Gastroesophageal sphincter (tissue), 3 donors: ENCODE results near the gene KYAT1.

Experiments
- CTCF ChIP-seq, 4 experiments: fragments of 200-600 bp in 2 of 4; fragments of 450-650 bp in 2 of 4; sonication (generic) in 1 of 4; IDR thresholded peaks; one replicate each; pipeline ENCODE4 v1.5.1; 2017 to 2019; ENCODE audit warnings: antibody characterized with exemption in 4 of 4, mild to moderate bottlenecking in 2 of 4, moderate library complexity in 2 of 4
- POLR2A ChIP-seq, 2 donors: fragments of 450-650 bp; IDR thresholded peaks; one replicate each; pipeline ENCODE4 v1.6.1; 2017; ENCODE audit warnings: antibody characterized with exemption in 2 of 2, mild to moderate bottlenecking in 2 of 2, moderate library complexity in 1 of 2
- POLR2AphosphoS5 ChIP-seq: sonication (generic); formaldehyde crosslinking; IDR thresholded peaks from one replicate; pipeline ENCODE4 v1.6.1; 2017; ENCODE audit warnings: antibody characterized with exemption

DNA sequence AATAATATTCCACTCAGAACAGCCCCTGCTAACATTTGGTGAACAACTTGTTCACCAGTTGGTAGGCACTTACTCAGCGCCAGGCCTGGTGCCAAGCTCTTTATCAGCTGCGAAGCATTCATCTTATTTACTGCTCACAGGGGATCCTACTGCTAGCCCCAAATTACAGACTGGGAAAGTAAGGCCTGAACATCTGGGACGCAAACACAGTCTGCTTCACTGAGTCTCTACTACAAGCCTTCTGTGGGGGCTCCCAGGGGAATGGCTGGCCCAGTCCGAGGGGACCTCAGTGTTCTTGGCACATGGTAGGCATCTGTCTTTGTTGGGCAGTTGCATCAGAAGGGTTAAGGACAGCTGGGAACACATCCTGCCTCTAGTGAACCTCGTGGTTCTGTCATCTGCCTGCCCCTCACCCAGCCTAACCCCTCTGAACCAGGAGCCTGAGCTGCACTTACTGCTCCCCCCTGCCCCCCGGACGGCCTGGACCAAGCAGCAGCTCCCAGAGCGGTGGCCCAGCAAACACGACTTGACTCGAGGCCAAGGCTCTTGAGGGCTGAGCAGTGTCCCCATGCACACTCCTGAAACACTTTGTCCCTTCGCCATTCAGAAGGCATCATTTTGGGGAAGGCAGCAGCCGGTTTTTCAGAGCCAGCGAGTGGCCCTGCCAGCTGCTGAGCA is 38.8 kb upstream of the KYAT1 start, which contains the start of gene PHYHD1:
- no peak for TF ChIP-seq CTCF (IDR thresholded peaks at IDR 0.05)
- TF ChIP-seq POLR2A (IDR thresholded peaks at IDR 0.05) = no peak
- peak; percentile 70 for TF ChIP-seq POLR2AphosphoS5
